Stimulated activated CD8-positive, alpha-beta memory T cell treated with anti-CD3 and anti-CD28 coated beads, Interleukin-7, amount 100 ng/mL, for 1 hour (primary cell): Measurements from ENCODE around the gene SCN10A.

Source experiments
- DNase-seq, 2 donors: peaks; one replicate each; pipeline ENCODE4 v3.0.0-alpha.2; 2020; ENCODE audit warnings: low read depth in 2 of 2

The SCN10A gene

GRCh38 chr3:38720465-38720864 is 95.6 kb downstream of the SCN10A start:
- no peak for DNase-seq

- no peak for DNase-seq
Observed at GRCh38 chr3:38717355-38718240, 98.4 kb downstream of the SCN10A start.

- DNase-seq, result no peak
Observed at GRCh38 chr3:38713121-38713520, 102.9 kb downstream of the SCN10A start.

GRCh38 chr3:38711321-38711720 is 104.7 kb downstream of the SCN10A start:
- DNase-seq, result no peak

- no peak for DNase-seq
Observed at GRCh38 chr3:38707730-38708129, 108.3 kb downstream of the SCN10A start.

- DNase-seq, result no peak
Observed at GRCh38 chr3:38706961-38707360, 109.1 kb downstream of the SCN10A start.

GRCh38 chr3:38702231-38702630 is 113.8 kb downstream of the SCN10A start:
- DNase-seq, result no peak

GRCh38 chr3:38698760-38699159 is 117.3 kb downstream of the SCN10A start:
- DNase-seq, result no peak

- DNase-seq, result no peak
Observed at GRCh38 chr3:38698061-38698460, 118.0 kb downstream of the SCN10A start.

- DNase-seq, result no peak
Observed at GRCh38 chr3:38696034-38696433, 120.0 kb downstream of the SCN10A start.

GRCh38 chr3:38690185-38690584 is 125.8 kb downstream of the SCN10A start:
- no peak for DNase-seq

- DNase-seq, result no peak
Observed at GRCh38 chr3:38689774-38690173, 126.2 kb downstream of the SCN10A start.

- DNase-seq, result no peak
Observed at GRCh38 chr3:38689346-38689745, 126.7 kb downstream of the SCN10A start.

- DNase-seq, result no peak
Observed at GRCh38 chr3:38687321-38687720, 128.7 kb downstream of the SCN10A start.

GRCh38 chr3:38684546-38684945 is 131.5 kb downstream of the SCN10A start:
- no peak for DNase-seq

GRCh38 chr3:38669668-38670067 is 146.3 kb downstream of the SCN10A start:
- DNase-seq, result no peak

GRCh38 chr3:38662544-38662943 is 153.5 kb downstream of the SCN10A start:
- DNase-seq, result no peak

GRCh38 chr3:38658841-38659240 is 157.2 kb downstream of the SCN10A start:
- no peak for DNase-seq

- DNase-seq, result no peak
Observed at GRCh38 chr3:38657369-38657768, 158.6 kb downstream of the SCN10A start.

- DNase-seq, result no peak
Observed at GRCh38 chr3:38655708-38656300, 160.2 kb downstream of the SCN10A start.

GRCh38 chr3:38653685-38654537 is 162.1 kb downstream of the SCN10A start:
- DNase-seq, result no peak

- DNase-seq, result no peak
Observed at GRCh38 chr3:38652934-38653333, 163.1 kb downstream of the SCN10A start.
